Hair follicular keratinocyte (primary cell): ENCODE results near the gene MBD5. TPM values are rescaled to one million over a fixed set of nuclear protein-coding genes. Genes with fewer than 3 reads are reported as not detected.

Source experiments
- total RNA-seq: library from RNA; depleted of rRNA; stranded (reverse); fragments of >200 nt; gene quantifications from 2 replicates; pipeline ENCODE4 v1.2.3, GENCODE V29; 2015

Gene MBD5
- 9.0 and 10.7 TPM in 2 replicates for total RNA-seq

GRCh38 chr2:148021059-148021861, at the start of gene MBD5:
MBD5 (plus strand) TSS chr2:148021091.

GRCh38 chr2:148020111-148021058, 506 bp upstream of the MBD5 start, which contains the start of gene ORC4:
ORC4 (minus strand) TSS chr2:148020737; CDS start chr2:147975958, 44,779 bp downstream.

Other genes with a start within 250 kb of the MBD5 start
- 2.7 and 2.8 TPM in 2 replicates for gene ACVR2A, start 176.1 kb upstream of the MBD5 start, total RNA-seq
- gene ORC4, start 354 bp upstream of the MBD5 start, total RNA-seq: 35.1 and 51.9 TPM in 2 replicates